22Rv1 (cell line): ENCODE measurements around the gene SRGAP1.

ENCODE experiments used
- ZFX ChIP-seq: fragments of 450-650 bp; IDR thresholded peaks from 2 replicates; pipeline ENCODE4 v1.6.1; 2017; ENCODE audit warnings: antibody characterized with exemption, borderline replicate concordance
- TF ChIP-seq, protein P1 (sequence below): fragments of 450-650 bp; IDR thresholded peaks from 2 replicates; pipeline ENCODE4 v1.5.1; 2017; ENCODE audit warnings: mild to moderate bottlenecking

DNA sequence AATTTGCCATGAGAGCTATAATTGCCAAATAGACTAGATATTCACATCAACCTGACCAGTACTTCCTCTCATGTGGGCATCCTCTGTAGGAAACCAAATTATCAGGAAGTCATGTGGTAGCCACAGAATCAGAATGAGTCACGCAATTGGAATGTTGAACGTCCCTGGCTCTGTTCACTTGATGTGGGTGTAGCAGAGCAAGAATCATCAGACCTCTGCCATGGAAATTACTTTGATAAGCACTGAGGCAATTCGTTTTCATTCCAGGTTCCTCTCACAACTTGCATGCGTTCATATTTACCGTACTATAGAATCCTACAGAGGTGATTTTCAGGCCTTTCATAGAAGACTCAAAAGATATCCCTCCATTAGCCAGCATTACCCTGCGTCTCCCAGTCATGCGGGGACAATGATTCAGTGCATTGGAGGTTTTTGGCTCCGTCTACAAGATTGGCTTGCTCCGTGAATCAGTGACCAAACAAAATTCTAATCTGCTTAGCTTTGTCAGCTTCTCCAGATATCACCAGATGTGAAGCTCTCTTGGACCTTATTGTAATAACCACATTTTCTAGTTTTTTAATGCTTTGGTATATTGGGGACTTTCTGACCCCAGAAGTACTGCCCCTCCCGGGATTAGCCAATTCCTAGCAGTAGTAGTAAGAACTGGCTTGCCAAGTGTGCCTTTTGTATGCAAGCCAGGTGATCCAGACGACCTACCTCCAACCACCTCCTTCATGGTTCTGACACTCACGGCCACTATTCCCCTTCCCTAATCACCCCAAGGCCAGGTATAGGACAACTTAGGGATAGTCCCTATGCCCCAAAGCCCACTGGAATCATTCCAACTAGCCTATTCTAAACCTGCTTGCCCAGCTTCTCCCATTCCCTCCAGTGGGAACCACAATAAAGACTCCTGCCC, 244.2 kb downstream of the SRGAP1 start:
- TF ChIP-seq, protein P1, sequence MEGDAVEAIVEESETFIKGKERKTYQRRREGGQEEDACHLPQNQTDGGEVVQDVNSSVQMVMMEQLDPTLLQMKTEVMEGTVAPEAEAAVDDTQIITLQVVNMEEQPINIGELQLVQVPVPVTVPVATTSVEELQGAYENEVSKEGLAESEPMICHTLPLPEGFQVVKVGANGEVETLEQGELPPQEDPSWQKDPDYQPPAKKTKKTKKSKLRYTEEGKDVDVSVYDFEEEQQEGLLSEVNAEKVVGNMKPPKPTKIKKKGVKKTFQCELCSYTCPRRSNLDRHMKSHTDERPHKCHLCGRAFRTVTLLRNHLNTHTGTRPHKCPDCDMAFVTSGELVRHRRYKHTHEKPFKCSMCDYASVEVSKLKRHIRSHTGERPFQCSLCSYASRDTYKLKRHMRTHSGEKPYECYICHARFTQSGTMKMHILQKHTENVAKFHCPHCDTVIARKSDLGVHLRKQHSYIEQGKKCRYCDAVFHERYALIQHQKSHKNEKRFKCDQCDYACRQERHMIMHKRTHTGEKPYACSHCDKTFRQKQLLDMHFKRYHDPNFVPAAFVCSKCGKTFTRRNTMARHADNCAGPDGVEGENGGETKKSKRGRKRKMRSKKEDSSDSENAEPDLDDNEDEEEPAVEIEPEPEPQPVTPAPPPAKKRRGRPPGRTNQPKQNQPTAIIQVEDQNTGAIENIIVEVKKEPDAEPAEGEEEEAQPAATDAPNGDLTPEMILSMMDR, result no peak
- no peak for TF ChIP-seq ZFX
